Mesenchymal stem cell (in vitro differentiated cells and primary cell): ENCODE results near the gene PKDCC.

Experiments used
- DNase-seq: peaks from one replicate; pipeline ENCODE4 v3.0.0-alpha.2; 2013
- H2AFZ ChIP-seq: one replicate; pipeline ENCODE4 v1.6.1; 2013; ENCODE audit warnings: low read depth, mild to moderate bottlenecking, control low read depth, inconsistent platforms, low read length, moderate library complexity
- H2AK5ac ChIP-seq: 2 replicates; pipeline ENCODE4 v1.6.1; 2013; ENCODE audit warnings: low read length, moderate library complexity, mild to moderate bottlenecking, inconsistent platforms; ENCODE audit not compliant: severe bottlenecking
- H2BK120ac ChIP-seq: one replicate; pipeline ENCODE4 v1.6.1; 2013; ENCODE audit warnings: low read depth, mild to moderate bottlenecking, inconsistent platforms, low read length, moderate library complexity
- H2BK12ac ChIP-seq, 2 experiments: one replicate each; pipeline ENCODE4 v1.6.1; 2013; ENCODE audit warnings: inconsistent platforms in 2 of 2, low read length in 2 of 2, mild to moderate bottlenecking in 2 of 2, moderate library complexity in 2 of 2, control low read depth in 1 of 2
- H2BK15ac ChIP-seq: one replicate; pipeline ENCODE4 v1.6.1; 2013; ENCODE audit warnings: mild to moderate bottlenecking, low read depth, inconsistent platforms; ENCODE audit not compliant: poor library complexity, severe bottlenecking
- H2BK5ac ChIP-seq: 2 replicates; pipeline ENCODE4 v1.6.1; 2013; ENCODE audit warnings: low read depth, mild to moderate bottlenecking, low read length, control low read depth, inconsistent platforms; ENCODE audit not compliant: poor library complexity, severe bottlenecking
- H3K14ac ChIP-seq, 2 experiments: one replicate each; pipeline ENCODE4 v1.6.1; 2013; ENCODE audit warnings: inconsistent platforms in 2 of 2, low read length in 2 of 2, control low read depth in 1 of 2, mild to moderate bottlenecking in 1 of 2, moderate library complexity in 1 of 2
- H3K18ac ChIP-seq, 2 experiments: one replicate each; pipeline ENCODE4 v1.6.1; 2013; ENCODE audit warnings: inconsistent platforms in 2 of 2, low read length in 2 of 2, control low read depth in 1 of 2, low read depth in 1 of 2, mild to moderate bottlenecking in 1 of 2
- H3K23ac ChIP-seq, 2 experiments: one replicate each; pipeline ENCODE4 v1.6.1; 2013; ENCODE audit warnings: inconsistent platforms in 2 of 2, low read length in 2 of 2, mild to moderate bottlenecking in 2 of 2, moderate library complexity in 2 of 2, control low read depth in 1 of 2
- H3K27ac ChIP-seq: 2 replicates; pipeline ENCODE4 v1.5.1; 2013; ENCODE audit warnings: mild to moderate bottlenecking, moderate library complexity, low read length, control low read depth, inconsistent platforms; ENCODE audit not compliant: poor library complexity, severe bottlenecking
- H3K27me3 ChIP-seq, 2 experiments: 2 replicates each; pipeline versions ENCODE4 v1.6.1 to v1.7.0; 2013; ENCODE audit warnings: low read length in 2 of 2, mild to moderate bottlenecking in 2 of 2, moderate library complexity in 2 of 2, control low read depth in 1 of 2, inconsistent platforms in 1 of 2; ENCODE audit not compliant: control insufficient read depth in 1 of 2, insufficient read depth in 1 of 2
- H3K36me3 ChIP-seq, 2 experiments: 2 replicates each; pipeline versions ENCODE4 v1.6.1 to v1.7.0; 2013; ENCODE audit warnings: low read length in 2 of 2, control low read depth in 1 of 2, inconsistent platforms in 1 of 2, low read depth in 1 of 2, mild to moderate bottlenecking in 1 of 2; ENCODE audit not compliant: insufficient read depth in 2 of 2, control insufficient read depth in 1 of 2
- H3K4ac ChIP-seq, 2 experiments: one replicate each; pipeline ENCODE4 v1.6.1; 2013; ENCODE audit warnings: inconsistent platforms in 2 of 2, low read length in 2 of 2, mild to moderate bottlenecking in 2 of 2, moderate library complexity in 2 of 2, control low read depth in 1 of 2, low read depth in 1 of 2
- H3K4me1 ChIP-seq: 2 replicates; pipeline ENCODE4 v1.6.1; 2013; ENCODE audit warnings: low read depth, low read length, control low read depth; ENCODE audit not compliant: control insufficient read depth, insufficient read depth
- H3K4me2 ChIP-seq: 2 replicates; pipeline ENCODE4 v1.6.1; 2013; ENCODE audit warnings: low read length, mild to moderate bottlenecking, inconsistent platforms; ENCODE audit not compliant: poor library complexity, severe bottlenecking
- H3K4me3 ChIP-seq, 2 experiments: 2 replicates each; pipeline versions ENCODE4 v1.5.1 to v1.7.0; 2013; ENCODE audit warnings: low read length in 2 of 2, mild to moderate bottlenecking in 2 of 2, control low read depth in 1 of 2, low read depth in 1 of 2; ENCODE audit not compliant: insufficient read depth in 1 of 2
- H3K79me1 ChIP-seq: replicated peaks from 2 replicates; pipeline ENCODE4 v1.6.1; 2013; ENCODE audit warnings: mild to moderate bottlenecking, control low read depth, low read length, inconsistent platforms; ENCODE audit not compliant: poor library complexity, severe bottlenecking
- H3K9ac ChIP-seq: 2 replicates; pipeline ENCODE4 v1.7.0; 2013; ENCODE audit warnings: mild to moderate bottlenecking, low read length, moderate library complexity
- H3K9me3 ChIP-seq: 2 replicates; pipeline ENCODE4 v1.7.0; 2013; ENCODE audit warnings: mild to moderate bottlenecking, low read length; ENCODE audit not compliant: control insufficient read depth
- H4K8ac ChIP-seq: one replicate; pipeline ENCODE4 v1.6.1; 2013; ENCODE audit warnings: inconsistent platforms, mild to moderate bottlenecking, low read length, moderate library complexity
- H4K91ac ChIP-seq: one replicate; pipeline ENCODE4 v1.6.1; 2013; ENCODE audit warnings: mild to moderate bottlenecking, low read length, inconsistent platforms
- WGBS: methylation state at CpG from one replicate; pipeline ENCODE4 v1.1.7; 2013; ENCODE audit warnings: mixed read lengths; 5-methylcytosine and 5-hydroxymethylcytosine counted together

The PKDCC gene

GRCh38 chr2:42086500-42086953 lies 38.7 kb downstream of the PKDCC start:
- Histone ChIP-seq H2BK12ac (peak overlapping the region in 1 of 2 experiments; percentile 7), H4K91ac (no peak overlapping the region), H3K14ac (no peak overlapping the region)

GRCh38 chr2:42087137-42087856 lies 39.5 kb downstream of the PKDCC start:
- H3K18ac ChIP-seq: no peak overlapping the region
- no peak overlapping the region for H3K27ac ChIP-seq
- H3K27me3 ChIP-seq: peaks cover 0 to 6% of the 10 kb centered on the region in 2 experiments
- no peak overlapping the region for H3K14ac ChIP-seq
- H3K4me3 ChIP-seq: no peak overlapping the region
- H2BK15ac ChIP-seq: no peak overlapping the region
- no peak overlapping the region for H2AK5ac ChIP-seq
- H2AFZ ChIP-seq: no peak overlapping the region
- WGBS: 86% methylated on average over 2 of the region's 3 CpGs
- no peak overlapping the region for H3K4ac ChIP-seq
- no peak overlapping the region for H2BK12ac ChIP-seq
- DNase-seq: no peak
- no peaks in the 10 kb centered on the region for H3K9me3 ChIP-seq
- no peak overlapping the region for H2BK120ac ChIP-seq
- H3K79me1 ChIP-seq: no peaks in the 10 kb centered on the region
- H4K8ac ChIP-seq: no peak overlapping the region
- H4K91ac ChIP-seq: no peak overlapping the region
- peaks cover 6% of the 10 kb centered on the region for H3K4me1 ChIP-seq
- no peak overlapping the region for H3K23ac ChIP-seq
- no peak overlapping the region for H2BK5ac ChIP-seq
- H3K36me3 ChIP-seq: no peaks in the 10 kb centered on the region
- no peak overlapping the region for H3K9ac ChIP-seq
- no peak overlapping the region for H3K4me2 ChIP-seq

More at GRCh38 chr2:42086500-42086953, 38.7 kb downstream of the PKDCC start:
- peak; percentile 79 for DNase-seq
- H3K23ac ChIP-seq: no peak overlapping the region
- 22% methylated on average over 6 of the region's 6 CpGs for WGBS
- H3K18ac ChIP-seq: peak overlapping the region in 1 of 2 experiments; percentile 29
- H2BK120ac ChIP-seq: peak overlapping the region; percentile 35
- H4K8ac ChIP-seq: no peak overlapping the region
- no peaks in the 10 kb centered on the region for H3K27me3 ChIP-seq
- H3K4me3 ChIP-seq: no peak overlapping the region
- H3K27ac ChIP-seq: no peak overlapping the region
- H3K79me1 ChIP-seq: no peaks in the 10 kb centered on the region
- peak overlapping the region; percentile 9 for H2AK5ac ChIP-seq
- H2BK15ac ChIP-seq: no peak overlapping the region
- H3K4me1 ChIP-seq: peaks cover 4% of the 10 kb centered on the region
- H3K9me3 ChIP-seq: no peaks in the 10 kb centered on the region
- no peak overlapping the region for H2BK5ac ChIP-seq
- H3K9ac ChIP-seq: no peak overlapping the region
- no peaks in the 10 kb centered on the region for H3K36me3 ChIP-seq
- H2AFZ ChIP-seq: no peak overlapping the region
- no peak overlapping the region for H3K4ac ChIP-seq
- no peak overlapping the region for H3K4me2 ChIP-seq

GRCh38 chr2:42087857-42088195 lies 40.0 kb downstream of the PKDCC start:
- Histone ChIP-seq H3K27ac (no peak overlapping the region), H3K9ac (no peak overlapping the region), H3K23ac (no peak overlapping the region), H2BK15ac (no peak overlapping the region), H4K91ac (no peak overlapping the region), H2BK120ac (no peak overlapping the region), H3K27me3 (peaks cover 0 to 6% of the 10 kb centered on the region in 2 experiments), H2BK5ac (no peak overlapping the region), H4K8ac (no peak overlapping the region), H2AK5ac (no peak overlapping the region), H3K36me3 (no peaks in the 10 kb centered on the region), H3K14ac (no peak overlapping the region), H3K18ac (no peak overlapping the region), H2AFZ (no peak overlapping the region), H3K79me1 (no peaks in the 10 kb centered on the region), H3K4me2 (no peak overlapping the region), H3K4me1 (peaks cover 6% of the 10 kb centered on the region), H3K4ac (no peak overlapping the region), H2BK12ac (no peak overlapping the region), H3K4me3 (no peak overlapping the region), H3K9me3 (no peaks in the 10 kb centered on the region)
- WGBS: 69% methylated on average over 1 of the region's 2 CpGs
- no peak for DNase-seq

- Histone ChIP-seq H3K27ac (no peak overlapping the region), H4K8ac (no peak overlapping the region), H3K27me3 (peaks cover 0 to 6% of the 10 kb centered on the region in 2 experiments), H4K91ac (no peak overlapping the region), H3K4me3 (no peak overlapping the region), H3K18ac (no peak overlapping the region), H3K23ac (no peak overlapping the region), H3K9ac (no peak overlapping the region), H2BK5ac (no peak overlapping the region), H2AK5ac (no peak overlapping the region), H3K4me1 (peaks cover 4% of the 10 kb centered on the region), H3K4me2 (no peak overlapping the region), H2BK15ac (peak overlapping the region; percentile 83), H3K79me1 (no peaks in the 10 kb centered on the region), H3K9me3 (no peaks in the 10 kb centered on the region), H3K14ac (no peak overlapping the region), H2BK120ac (no peak overlapping the region), H2AFZ (no peak overlapping the region), H3K4ac (no peak overlapping the region), H2BK12ac (no peak overlapping the region), H3K36me3 (no peaks in the 10 kb centered on the region)
- 63% methylated on average over 16 of the region's 16 CpGs for WGBS
- DNase-seq: peak; percentile 59
Measured at GRCh38 chr2:42089340-42089925, 41.6 kb downstream of the PKDCC start.
